HG03571 (cell line): ENCODE measurements around the gene FAM20C.

Experiments
- ATAC-seq: cut with Tn5 transposase; IDR thresholded peaks from one replicate; pipeline ENCODE4 v1.9.1; 2021; ENCODE audit not compliant: unreplicated experiment

The FAM20C gene

DNA sequence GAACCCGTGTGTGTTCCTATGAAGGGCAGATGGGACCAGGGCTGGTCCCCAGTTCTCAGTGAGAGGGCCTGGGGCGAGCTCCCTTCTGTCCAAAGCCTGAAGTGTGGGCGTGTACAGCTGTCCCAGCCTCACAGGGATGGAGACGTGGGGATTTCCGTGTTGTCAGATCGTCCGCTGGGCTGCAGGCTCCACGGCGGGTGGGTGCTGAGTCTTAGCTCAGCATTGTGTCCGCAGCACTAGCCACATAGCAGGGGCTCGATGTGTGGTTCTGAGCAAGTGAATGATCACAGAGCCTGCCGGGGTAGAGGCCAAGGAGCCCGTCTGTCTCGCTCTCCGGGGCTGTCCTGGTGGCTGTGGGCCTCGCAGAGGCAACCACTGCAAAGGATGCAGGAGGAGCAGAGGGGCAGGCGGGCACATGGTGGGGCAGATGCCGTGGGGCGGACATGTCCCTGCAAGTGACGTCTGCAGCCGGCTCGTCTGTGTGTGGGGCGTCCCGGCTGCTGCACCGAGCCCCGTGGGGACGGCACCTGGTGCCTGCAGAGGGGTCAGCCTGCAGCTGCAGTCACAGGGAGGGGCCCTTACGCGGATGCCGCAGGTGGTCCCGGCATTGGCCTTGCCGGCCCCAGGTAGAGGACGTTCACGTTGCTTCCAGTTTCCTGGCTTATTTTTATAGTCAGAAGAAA, 30.9 kb downstream of the FAM20C start:
- ATAC-seq = no peak

DNA sequence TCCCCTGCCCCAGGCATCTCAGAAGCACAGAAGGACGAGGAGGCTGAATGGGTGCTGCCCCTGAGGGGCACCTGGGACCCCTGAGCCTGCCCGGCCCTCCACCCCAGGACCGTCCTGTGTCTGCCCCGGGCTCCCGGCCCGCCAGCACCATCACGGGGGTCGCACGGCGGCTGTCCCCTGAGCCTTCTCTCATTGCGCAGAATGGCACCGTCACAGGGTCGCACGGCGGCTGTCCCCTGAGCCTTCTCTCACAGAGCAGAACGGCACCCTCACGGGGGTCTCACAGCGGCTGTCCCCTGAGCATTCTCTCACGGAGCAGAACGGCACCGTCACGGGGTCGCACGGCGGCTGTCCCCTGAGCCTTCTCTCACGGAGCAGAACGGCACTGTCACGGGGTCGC, 31.5 kb downstream of the FAM20C start:
- no peak for ATAC-seq

DNA sequence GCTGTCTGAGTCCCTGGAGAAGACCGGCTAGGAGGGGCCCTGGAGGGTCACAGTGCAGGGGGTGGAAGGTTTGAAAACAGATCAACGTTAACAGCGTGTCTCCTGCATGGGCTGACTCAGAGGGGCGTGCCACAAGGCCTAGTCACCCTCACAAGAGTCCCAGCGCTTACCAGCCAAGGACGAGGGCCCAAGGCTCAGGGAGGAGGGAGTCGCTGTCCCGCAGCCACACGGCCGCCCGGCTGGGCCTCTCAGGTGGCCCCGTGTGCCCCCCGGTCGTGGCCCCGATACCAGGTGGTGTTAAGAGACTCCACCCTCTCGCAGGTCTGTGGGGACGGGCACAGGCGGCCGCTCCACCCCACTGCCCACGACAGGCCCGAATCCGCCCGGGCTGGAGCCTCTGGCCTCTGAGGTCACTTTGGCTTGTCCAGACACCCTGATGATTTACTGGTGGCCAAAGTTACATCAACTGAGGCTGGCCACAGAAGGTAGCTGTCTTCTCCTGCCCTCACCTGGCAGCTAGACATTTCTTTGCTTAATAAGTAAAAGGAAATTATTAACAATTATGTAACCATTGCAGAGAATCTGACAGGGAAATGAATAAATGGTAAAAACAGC, 34.0 kb downstream of the FAM20C start:
- no peak for ATAC-seq

DNA sequence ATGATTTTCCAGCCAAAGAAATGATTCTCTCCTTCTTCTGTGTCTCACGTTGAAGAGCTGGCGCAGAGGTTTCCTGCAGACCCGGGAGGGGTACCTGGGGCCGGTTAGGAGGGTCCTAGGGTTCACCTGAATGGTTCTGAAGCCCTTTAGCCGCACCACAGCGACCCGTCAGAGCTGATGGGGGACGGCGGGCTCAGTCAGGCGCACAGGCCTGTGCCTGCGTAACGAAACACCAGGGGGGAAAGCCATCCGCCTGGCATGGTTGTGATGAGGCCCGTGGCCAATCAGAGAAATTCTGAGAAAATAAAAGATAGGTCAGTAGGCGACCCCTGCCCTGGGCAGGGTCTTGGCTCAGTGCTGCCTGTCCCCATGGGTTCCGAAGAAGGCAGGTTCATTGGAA, 35.6 kb downstream of the FAM20C start:
- ATAC-seq = no peak

DNA sequence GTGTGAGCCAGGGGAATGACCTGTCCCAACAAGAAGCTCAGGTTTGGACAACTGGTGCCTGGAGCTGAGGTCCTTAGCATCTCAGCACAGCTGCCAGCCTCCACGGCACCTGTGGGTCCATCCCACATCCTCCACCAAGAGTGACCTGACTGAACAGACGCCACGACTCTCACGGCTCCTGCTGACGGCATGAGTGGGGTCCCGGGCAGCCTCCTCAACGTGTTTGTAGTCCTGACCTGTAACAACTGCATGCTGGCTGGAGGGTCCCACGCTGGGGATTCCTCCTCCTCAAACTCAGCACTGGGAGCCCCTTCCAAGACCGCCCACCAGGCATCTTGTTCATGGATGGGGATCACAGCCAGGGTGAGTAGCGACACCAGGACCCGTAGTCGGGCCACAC, 36.2 kb downstream of the FAM20C start:
- no peak for ATAC-seq

DNA sequence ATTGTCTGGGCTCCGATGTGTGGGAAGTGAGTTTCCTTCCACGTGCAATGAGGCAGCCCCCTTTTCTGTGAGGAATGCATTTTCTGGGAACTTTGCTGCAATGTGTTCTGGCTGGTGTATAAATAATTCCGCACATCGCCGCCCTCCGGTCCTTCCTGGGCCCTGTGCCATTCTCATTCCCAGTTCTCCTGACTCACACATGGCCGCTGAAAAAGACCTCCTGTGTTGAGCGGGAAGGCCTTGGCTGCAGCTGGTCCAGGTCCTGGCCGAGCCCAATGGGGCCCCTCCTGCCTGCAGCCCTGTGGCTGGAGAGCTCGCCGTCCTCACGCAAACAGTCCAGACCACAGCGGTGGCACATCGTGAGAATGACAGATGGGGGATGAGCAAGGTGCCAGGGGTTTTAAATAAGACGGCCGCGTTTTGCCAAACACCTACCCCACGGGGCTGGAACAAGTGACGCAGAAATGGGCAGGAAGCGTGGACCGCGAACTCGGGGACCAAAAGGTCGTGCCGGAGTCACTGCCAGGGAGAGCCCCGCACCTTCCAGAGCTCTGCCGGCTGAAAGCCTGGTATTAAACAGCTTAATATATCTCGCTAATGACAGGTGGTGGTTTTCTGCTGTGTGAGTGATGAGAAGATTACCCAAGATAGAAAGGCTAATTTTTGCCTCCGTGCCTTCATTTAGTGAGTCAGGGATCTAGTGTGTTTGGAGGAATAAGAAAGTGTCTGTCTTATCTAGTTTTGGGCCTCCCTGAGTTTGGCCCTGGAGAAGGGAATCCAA, 37.0 kb downstream of the FAM20C start:
- no peak for ATAC-seq

DNA sequence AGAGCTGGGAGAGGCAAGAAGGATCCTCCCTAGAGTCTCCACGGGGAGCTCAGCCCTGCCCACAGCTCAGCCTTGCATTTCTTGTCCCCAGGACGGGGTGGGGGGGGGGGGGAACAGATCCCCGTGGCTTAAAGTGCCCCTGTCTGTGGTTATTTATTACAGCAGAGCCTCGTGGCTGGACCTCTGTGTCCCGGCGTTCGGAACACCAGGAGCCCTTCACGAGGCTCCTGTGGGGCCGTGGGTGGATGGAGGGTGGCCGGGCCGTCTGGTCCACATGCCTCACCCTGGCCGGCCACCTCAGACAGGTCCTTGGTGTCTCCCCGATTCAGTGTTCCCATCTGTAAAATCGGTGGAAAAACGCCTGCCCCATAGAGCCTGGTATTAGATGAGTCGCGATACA, 37.9 kb downstream of the FAM20C start:
- ATAC-seq = no peak

DNA sequence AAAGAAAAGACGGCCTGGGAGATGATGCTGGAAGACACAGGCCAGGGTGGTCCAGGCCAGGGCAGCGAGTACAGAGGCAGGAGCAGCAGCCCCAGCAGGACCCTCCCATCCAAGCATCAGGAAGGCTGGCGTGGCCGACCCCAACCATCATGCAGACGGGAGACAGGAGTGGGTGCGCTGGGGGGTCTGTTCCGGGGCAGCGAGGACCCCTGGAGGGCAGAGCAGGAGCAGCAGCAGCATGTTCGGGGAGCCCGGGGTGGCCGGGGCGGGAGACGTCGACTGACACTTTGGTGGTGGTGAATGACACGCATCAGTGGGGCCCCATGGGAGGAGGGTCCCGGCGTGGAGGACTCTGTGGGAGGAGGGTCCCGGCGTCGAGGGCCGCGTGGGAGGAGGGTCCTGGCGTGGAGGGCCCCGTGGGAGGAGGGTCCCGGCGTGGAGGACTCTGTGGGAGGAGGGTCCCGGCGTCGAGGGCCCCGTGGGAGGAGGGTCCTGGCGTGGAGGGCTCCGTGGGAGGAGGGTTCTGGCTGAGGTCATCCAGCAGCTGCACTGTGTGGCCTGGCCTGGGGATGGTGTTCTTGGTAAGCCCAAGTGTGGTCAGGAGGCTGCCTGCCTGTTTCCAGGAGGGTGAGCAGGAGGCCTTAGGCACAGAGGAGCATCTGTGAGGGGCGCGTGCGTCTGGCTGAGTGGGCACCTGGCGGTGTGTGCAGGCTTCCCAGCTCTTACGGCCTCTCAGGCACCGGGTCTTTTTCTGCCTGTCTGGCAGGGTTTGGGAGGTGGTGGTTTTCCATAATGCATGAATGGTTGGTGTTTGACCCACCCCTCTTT, 38.9 kb downstream of the FAM20C start:
- no peak for ATAC-seq

DNA sequence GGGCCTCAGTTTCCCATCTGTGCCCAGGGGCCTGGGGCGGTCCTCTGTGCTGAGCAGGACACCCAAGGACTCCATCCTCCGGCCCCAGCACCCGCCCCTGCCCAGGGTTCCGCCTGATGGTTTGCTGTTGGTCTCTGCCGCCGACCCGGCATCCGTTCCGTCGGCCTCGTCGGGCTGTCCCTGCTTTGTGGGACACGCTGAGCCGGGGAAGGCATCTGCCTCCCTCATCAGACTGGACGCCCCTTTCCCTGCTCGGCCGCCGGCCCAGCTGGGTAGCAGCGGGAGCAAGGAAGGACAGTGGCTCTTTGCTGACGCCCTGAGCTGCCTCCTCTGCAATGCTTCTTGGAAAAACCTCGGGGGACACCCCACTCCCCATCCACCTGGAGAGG, 39.5 kb downstream of the FAM20C start:
- ATAC-seq = no peak

DNA sequence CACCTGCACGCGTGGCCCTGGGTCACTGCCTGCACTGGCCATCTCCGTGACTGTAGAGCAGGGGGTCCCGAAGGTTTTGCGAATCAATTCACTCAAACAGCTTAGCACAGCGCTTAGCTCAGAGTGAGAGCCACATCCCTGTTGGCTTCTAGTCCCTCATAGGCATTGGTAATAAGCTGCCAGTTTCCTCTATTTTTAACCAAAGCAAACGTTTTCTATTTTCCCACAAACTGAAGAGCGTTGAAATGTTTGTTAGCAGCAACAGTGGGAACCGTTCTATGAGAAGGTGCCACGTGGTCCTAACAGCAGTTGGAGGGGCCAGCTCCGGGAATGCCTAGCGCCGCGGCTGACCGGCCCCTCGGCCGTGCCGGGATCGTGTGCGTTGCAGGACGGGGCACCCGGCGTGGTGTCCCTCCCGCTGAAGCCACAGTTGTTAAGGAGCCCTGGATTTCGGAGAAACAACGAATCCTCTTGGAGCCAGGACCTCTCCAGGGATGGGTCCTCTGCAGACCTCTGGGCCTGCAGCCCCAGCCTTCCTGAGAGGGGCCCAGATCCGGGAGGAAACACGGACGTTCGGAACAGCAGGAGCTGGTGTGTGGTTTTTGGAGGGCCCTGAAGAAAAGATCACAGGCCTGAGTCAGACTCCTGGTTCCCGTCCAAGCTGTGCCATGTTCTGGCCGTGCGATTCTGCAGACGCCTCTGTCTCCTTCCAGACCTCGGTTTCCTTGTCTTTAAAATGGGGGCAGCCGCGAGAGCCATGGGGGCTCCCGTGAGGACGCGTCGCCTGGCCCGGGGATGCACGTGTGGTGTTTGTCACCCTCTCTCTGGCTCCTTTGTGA, 40.3 kb downstream of the FAM20C start:
- ATAC-seq = no peak

DNA sequence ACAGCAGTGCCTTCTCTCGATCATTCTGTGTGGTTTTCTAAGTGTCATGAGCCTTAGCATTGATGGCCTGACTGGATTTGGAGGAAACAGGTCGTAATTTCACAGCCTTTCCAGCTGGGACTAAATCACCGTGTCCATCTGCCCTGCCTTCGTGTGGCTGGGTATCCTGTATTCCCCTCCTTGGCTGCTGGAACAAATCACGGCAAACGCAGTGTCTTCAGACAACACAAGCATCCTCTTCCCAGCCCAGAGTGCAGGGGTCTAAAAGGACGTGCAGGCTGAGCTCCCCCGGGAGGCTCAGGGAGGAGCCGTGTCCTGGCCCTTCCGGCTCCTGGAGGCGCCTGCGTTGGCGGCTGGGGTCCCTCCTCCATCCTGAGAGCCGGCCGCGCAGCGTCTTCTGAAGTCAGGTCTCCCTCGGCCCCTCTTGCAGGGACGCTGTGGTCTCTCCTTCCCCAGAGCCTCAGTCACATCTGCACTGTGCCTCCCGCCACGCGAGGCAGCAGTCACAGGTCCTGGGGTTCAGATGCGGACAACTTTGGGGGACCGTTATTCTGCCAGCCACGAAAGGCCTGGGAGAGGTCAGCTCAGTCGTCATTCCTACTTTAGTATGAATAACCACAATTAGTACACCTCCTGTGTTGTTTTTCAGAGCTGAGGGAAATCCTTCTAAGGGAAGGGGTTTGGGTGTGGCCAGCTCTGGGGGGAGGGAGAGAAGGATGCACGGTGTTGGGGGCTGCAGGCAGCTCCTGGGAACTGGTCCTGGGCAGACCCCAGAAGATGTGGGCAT, 41.1 kb downstream of the FAM20C start:
- no peak for ATAC-seq

DNA sequence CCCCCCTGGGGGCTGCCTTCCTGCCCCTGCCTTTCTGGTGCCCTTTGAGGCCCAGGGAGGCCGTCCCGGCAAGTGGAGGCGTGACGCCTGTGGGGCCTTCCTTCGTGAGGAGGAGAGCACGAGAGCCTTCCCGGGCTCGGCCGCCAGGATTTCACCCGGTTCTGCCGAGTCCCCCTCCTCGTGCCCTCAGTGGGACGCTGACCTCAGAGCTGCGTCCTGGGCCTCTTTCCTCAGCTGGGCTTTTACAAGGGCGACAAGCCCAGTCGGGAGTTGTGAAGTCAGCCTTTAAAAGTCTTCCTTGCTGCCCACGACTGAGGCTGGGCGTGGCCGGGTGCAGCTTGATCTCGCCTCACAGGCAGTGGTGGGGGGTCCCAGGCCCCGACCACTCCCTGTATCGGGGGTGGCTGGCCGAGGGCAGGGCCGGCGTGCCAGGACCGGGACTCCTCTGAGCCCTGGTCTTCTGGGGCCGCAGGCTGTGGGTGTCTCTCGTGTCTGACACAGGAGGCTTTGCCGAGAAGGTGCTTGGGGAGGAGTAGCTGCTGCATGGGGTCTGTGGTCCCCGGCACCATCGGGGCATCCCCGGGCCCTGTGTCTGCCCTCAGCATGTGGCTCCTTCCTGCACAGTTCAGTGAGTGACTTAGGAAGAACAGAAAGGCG, 41.8 kb downstream of the FAM20C start:
- no peak for ATAC-seq

DNA sequence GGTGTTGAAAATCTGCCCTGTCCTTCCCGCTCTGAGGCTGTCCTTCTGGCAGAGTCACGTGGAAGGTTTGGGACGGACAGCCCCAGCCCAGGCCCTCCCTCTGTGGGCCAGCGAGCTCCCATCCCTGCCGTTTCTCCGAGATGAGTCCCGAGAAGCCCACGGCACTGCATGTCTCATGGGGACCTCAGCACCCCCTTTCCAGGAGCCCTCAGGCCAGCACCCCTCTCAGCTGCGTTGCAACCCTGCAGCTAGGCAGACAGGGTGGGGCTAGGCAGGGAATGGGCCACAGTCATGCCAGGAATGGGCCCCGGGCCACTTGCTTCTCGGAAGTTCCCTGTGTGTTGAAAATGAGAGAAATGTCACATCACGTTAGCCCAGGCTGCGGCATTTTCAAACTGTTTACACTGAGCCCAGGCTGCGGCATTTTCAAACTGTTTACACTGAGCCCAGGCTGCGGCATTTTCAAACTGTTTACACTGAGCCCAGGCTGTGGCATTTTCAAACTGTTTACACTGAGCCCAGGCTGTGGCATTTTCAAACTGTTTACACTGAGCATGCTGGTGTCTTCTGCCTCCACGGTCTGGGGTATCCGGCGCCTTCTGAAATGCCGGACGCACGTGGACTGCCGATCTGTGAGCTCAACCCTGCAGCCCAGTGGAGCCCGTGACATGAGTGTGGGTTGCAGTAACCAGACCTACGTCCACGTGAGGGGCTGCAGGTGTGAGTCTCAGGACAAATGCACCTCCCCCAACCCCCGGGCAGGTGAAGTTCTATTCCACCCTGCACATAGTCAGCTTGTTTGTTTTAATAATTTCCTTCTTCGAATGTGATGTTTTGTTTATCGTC, 42.6 kb downstream of the FAM20C start:
- ATAC-seq = no peak

DNA sequence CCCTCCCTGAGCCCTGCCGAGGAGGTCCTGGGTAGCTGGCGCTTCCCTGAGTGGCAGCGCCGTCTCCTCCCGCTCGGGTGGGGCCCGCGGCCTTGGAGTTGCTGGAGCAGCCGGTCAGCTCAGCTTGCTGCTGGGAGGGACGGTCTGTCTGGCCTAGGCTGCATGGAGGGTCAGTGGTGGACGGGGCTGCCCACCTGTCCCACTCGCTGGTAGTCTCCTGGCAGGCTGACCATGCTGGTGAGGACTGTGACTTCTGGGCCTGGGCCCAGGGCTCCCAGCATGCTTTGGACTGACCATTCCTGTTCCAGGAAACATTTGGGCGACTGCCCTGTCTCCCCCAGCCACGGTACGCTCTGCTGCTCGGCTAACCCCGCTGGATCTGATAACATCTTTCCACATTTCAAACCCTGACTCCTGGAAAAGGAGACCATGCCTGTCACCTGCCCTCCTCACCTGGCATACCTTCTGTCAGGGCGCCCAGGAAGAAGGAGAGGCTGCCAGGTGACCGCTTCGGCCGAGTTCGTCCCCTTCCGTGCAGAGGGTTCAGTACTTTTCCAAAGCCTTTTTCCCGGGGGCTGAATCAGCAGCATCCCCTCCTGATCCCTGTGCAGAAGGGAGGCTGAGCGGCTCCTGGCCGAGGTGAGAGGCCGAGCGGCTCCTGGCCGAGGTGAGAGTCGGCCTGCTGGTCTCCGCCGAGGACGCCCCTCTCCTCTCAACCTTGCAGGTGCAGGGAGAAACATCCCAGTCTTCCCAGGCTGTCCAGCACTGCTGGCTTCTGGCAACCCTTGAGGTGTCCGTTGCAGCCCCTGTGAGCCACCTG, 43.4 kb downstream of the FAM20C start:
- ATAC-seq = no peak

DNA sequence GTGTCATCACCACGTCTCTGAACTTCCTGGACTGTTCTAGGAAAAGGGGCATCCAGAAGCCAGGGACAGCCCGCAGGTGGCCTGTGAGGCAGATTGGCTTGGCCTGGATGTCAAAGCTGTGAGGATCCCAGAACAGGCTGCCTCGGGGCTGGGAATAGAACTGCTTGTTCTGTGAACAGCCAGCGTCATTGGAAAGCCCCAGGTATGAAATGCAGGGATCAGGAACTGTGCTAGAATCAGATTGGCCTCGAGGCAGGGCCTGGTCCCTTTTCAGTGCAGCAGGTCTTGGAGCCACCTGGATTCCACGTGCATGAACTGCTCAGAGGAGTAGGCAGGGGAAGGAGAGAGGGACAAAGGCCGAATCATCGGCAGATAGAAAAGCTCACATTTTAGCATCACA, 44.6 kb downstream of the FAM20C start:
- no peak for ATAC-seq

DNA sequence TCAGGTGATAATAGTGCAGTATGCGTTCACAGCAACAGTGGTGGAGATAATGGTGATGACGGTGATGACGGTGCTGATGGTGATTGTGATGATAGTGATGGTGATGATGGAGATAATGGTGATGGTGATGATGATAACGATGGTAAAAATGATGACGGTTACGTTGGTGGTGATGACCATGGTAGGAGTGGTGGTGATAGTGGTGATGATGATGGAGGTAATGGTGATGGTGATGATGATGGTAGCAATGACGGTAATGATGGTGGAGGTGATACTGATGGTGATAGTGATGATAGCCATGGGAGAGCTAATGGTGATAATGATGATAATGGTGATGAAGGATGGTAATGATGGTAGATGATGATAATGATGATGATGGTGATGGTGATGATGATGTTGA, 45.0 kb downstream of the FAM20C start:
- ATAC-seq = no peak

DNA sequence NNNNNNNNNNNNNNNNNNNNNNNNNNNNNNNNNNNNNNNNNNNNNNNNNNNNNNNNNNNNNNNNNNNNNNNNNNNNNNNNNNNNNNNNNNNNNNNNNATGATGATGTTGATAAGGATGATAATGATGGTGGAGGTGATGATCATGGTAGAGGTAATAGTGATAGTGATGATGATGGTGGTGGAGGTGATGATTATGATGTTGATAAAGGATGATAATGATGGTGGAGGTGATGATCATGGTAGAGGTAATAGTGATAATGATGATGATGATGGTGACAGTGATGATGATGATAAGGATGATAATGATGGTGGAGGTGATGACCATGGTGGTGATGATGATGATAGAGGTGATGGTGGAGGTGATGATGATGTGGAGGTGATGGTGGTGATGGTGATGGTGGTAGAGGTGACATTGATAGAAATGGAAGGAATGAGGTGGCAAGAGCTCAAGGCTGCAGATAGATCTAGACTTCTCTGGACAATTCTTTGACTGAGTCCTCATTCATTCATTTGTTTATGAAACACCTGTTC, 47.8 kb downstream of the FAM20C start:
- ATAC-seq = no peak
